GM19240 (cell line): Measurements from ENCODE around the gene DXO.
"Not testable (repeated sequence)": the region's sequence is repeated elsewhere in the genome, so short reads cannot be mapped to it uniquely, and the experiment has no call there.

Source experiments
- DNase-seq: peaks from one replicate; pipeline ENCODE4 v3.0.0; 2011; ENCODE audit warnings: low spot score; ENCODE audit not compliant: insufficient read length

DXO gene

GRCh38 chr6:31971993-31972708, at the start of gene DXO:
Gene DXO (minus strand): TSS chr6:31972138. CDS start chr6:31971675, 463 bp downstream.
- peak; percentile 100 for DNase-seq

- DNase-seq = not testable (repeated sequence)
Measured at GRCh38 chr6:32014547-32014946, 42.6 kb upstream of the DXO start, which contains the start of gene C4B. Gene C4B (plus strand): TSS chr6:32014795. CDS start chr6:32014846, 51 bp downstream.

GRCh38 chr6:32013738-32014137, 41.8 kb upstream of the DXO start:
- DNase-seq = not testable (repeated sequence)

- not testable (repeated sequence) for DNase-seq
Measured at GRCh38 chr6:32012941-32013617, 41.1 kb upstream of the DXO start.

- not testable (repeated sequence) for DNase-seq
Measured at GRCh38 chr6:32010856-32011530, 39.1 kb upstream of the DXO start.

- not testable (repeated sequence) for DNase-seq
Measured at GRCh38 chr6:32009537-32009936, 37.6 kb upstream of the DXO start.

GRCh38 chr6:32008616-32009015, 36.7 kb upstream of the DXO start:
- not testable (repeated sequence) for DNase-seq

GRCh38 chr6:32008037-32008436, 36.1 kb upstream of the DXO start:
- DNase-seq = not testable (repeated sequence)

- not testable (repeated sequence) for DNase-seq
Measured at GRCh38 chr6:32007086-32007485, 35.1 kb upstream of the DXO start.

- DNase-seq = not testable (repeated sequence)
Measured at GRCh38 chr6:32005991-32006529, 34.1 kb upstream of the DXO start.

- not testable (repeated sequence) for DNase-seq
Measured at GRCh38 chr6:32005538-32005880, 33.6 kb upstream of the DXO start.

GRCh38 chr6:32004864-32005537, 33.1 kb upstream of the DXO start:
- DNase-seq = not testable (repeated sequence)

GRCh38 chr6:32004393-32004792, 32.5 kb upstream of the DXO start:
- not testable (repeated sequence) for DNase-seq

- DNase-seq = not testable (repeated sequence)
Measured at GRCh38 chr6:32003301-32003700, 31.4 kb upstream of the DXO start.

- not testable (repeated sequence) for DNase-seq
Measured at GRCh38 chr6:32002546-32003268, 30.8 kb upstream of the DXO start.

- not testable (repeated sequence) for DNase-seq
Measured at GRCh38 chr6:31996385-31996784, 24.4 kb upstream of the DXO start.

GRCh38 chr6:31994421-31994820, 22.5 kb upstream of the DXO start:
- DNase-seq = not testable (repeated sequence)

- DNase-seq = not testable (repeated sequence)
Measured at GRCh38 chr6:31989363-31989762, 17.4 kb upstream of the DXO start.

- DNase-seq = not testable (repeated sequence)
Measured at GRCh38 chr6:31981744-31982143, 9.8 kb upstream of the DXO start, which contains the start of gene C4A. Gene C4A (plus strand): TSS chr6:31982057. CDS start chr6:31982108, 51 bp downstream.

GRCh38 chr6:31980998-31981397, 9.1 kb upstream of the DXO start:
- DNase-seq = not testable (repeated sequence)
